Nephron (organoid): ENCODE measurements around the gene MYO1H.

ENCODE experiments used
- H3K27ac Mint-ChIP-seq, 3 experiments: 2 replicates each; pipeline ENCODE4 v1.8.0; 2020; ENCODE audit warnings: mixed read lengths in 3 of 3, mild to moderate bottlenecking in 2 of 3, moderate library complexity in 1 of 3
- H3K27me3 Mint-ChIP-seq: 2 replicates; pipeline ENCODE4 v1.8.0; 2021; ENCODE audit warnings: low read depth, mild to moderate bottlenecking, moderate library complexity, mixed read lengths
- H3K36me3 Mint-ChIP-seq: 2 replicates; pipeline ENCODE4 v1.8.0; 2020; ENCODE audit warnings: low read depth, mixed read lengths
- H3K4me1 Mint-ChIP-seq: 2 replicates; pipeline ENCODE4 v1.8.0; 2020; ENCODE audit warnings: mixed read lengths
- H3K4me3 Mint-ChIP-seq, 3 experiments: 2 replicates each; pipeline ENCODE4 v1.8.0; 2020; ENCODE audit warnings: mild to moderate bottlenecking in 3 of 3, mixed read lengths in 3 of 3, moderate library complexity in 2 of 3
- H3K9me3 Mint-ChIP-seq: 2 replicates; pipeline ENCODE4 v1.8.0; 2020; ENCODE audit warnings: mixed read lengths
- TF ChIP-seq, protein P1 (sequence below), 3 experiments: fragments of 200-600 bp; sonication (generic); IDR thresholded peaks; one replicate each; pipeline ENCODE4 v1.5.0; 2021; ENCODE audit warnings: antibody characterized with exemption in 3 of 3; ENCODE audit not compliant: unreplicated experiment in 3 of 3

The MYO1H gene

DNA sequence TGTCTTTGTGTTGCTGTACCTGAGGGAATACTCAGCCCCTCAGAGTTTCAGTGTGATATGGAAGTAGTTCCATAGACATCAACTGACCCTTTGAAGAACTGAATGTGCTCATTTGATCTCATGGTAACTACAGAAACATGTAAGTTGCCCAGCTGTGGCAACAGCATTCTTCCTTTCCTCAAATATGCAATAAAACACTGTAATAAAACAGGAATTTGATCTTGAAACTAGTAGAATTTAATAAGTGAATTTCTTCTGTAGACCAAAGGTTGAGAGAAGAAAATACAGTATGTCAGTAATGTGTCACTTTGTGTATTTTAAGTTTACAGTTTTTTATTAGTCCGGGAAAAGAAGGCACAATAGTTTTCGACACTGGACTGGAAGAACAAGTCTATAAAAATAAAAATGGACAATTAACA, 97.5 kb downstream of the MYO1H start:
- Mint-ChIP-seq H3K4me1 (no peaks in the 10 kb centered on the region), H3K27me3 (no peaks in the 10 kb centered on the region), H3K27ac (peak overlapping the region in 1 of 3 experiments; percentile 63), H3K36me3 (peaks cover 32% of the 10 kb centered on the region), H3K4me3 (no peak overlapping the region), H3K9me3 (no peaks in the 10 kb centered on the region)
- TF ChIP-seq, protein P1, sequence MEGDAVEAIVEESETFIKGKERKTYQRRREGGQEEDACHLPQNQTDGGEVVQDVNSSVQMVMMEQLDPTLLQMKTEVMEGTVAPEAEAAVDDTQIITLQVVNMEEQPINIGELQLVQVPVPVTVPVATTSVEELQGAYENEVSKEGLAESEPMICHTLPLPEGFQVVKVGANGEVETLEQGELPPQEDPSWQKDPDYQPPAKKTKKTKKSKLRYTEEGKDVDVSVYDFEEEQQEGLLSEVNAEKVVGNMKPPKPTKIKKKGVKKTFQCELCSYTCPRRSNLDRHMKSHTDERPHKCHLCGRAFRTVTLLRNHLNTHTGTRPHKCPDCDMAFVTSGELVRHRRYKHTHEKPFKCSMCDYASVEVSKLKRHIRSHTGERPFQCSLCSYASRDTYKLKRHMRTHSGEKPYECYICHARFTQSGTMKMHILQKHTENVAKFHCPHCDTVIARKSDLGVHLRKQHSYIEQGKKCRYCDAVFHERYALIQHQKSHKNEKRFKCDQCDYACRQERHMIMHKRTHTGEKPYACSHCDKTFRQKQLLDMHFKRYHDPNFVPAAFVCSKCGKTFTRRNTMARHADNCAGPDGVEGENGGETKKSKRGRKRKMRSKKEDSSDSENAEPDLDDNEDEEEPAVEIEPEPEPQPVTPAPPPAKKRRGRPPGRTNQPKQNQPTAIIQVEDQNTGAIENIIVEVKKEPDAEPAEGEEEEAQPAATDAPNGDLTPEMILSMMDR (IDR thresholded peaks at IDR 0.05; ENCODE audit: unreplicated experiment in 3 of 3), result no peak

DNA sequence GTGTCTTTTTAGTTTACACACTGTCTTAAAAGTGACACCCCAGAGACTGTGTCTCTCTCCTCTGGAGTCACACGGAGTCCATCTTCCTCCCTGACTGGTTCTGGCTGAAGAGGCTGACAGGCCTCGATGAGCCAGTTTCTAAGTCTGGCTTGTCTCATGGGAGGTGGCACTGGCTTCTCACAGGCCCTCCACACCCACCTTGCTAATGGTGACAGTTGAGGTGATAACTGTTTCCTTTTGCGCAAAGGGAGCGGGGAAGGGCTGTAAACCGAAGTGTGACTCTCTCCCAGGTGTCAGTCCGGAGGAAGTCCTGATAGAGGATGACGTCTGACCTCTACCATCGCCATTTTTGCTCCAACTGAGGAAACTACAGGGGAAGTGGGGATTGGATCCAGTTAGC, 99.2 kb downstream of the MYO1H start:
- Mint-ChIP-seq H3K36me3 (peaks cover 41% of the 10 kb centered on the region), H3K27me3 (no peaks in the 10 kb centered on the region), H3K4me1 (peaks cover under 1% of the 10 kb centered on the region), H3K4me3 (no peak overlapping the region), H3K27ac (no peak overlapping the region), H3K9me3 (no peaks in the 10 kb centered on the region)
- TF ChIP-seq, protein P1 (IDR thresholded peaks at IDR 0.05; ENCODE audit: unreplicated experiment in 3 of 3), result no peak

DNA sequence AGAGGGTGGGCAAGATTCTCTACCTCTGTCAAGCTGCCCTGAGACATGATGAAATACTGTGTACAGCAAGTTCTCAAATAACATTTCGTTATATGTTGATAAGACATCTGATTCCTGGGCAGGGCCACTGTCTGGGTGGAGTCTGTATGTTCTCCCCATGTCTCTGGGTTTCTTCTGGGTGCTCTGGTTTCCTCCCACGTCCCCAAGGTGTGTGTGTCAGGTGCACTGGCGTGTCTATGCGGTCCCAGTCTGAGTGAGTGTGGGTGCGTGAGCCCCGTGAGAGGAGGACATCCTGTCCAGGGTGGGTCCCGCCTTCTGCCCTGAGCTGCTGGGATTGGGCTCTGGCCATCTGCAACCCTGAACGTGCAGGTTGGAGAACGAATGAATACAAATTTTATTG, 99.8 kb downstream of the MYO1H start:
- H3K4me3 Mint-ChIP-seq, result no peak overlapping the region

DNA sequence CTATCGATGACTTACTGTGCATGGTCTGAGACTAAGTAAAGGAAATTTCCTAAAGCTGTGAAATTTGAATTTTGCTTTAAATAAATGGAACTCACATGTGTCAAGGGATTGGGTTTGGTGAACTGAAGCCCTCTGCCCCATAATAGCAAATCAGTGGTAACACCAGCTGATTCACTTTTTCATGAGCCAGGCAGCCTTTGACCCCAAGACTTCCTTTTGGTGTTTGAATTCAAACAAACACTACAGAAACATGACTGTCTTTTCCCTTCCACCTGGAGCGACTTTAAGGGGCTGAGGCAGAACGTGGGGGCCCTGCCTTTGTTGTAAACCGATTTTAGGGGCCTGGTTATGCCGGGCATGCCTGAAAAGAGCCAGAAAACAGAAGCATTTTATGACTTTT, 100.6 kb downstream of the MYO1H start:
- H3K4me1 Mint-ChIP-seq, result peaks cover 7% of the 10 kb centered on the region
- H3K4me3 Mint-ChIP-seq, result no peak overlapping the region
- H3K36me3 Mint-ChIP-seq, result peaks cover 48% of the 10 kb centered on the region
- no peak overlapping the region for H3K27ac Mint-ChIP-seq
- TF ChIP-seq, protein P1 (IDR thresholded peaks at IDR 0.05; ENCODE audit: unreplicated experiment in 3 of 3), result no peak
- no peaks in the 10 kb centered on the region for H3K27me3 Mint-ChIP-seq
- H3K9me3 Mint-ChIP-seq, result no peaks in the 10 kb centered on the region

More for the DNA sequence above, 99.8 kb downstream of the MYO1H start:
- peaks cover 47% of the 10 kb centered on the region for H3K36me3 Mint-ChIP-seq
- no peak overlapping the region for H3K27ac Mint-ChIP-seq
- H3K27me3 Mint-ChIP-seq, result no peaks in the 10 kb centered on the region
- no peaks in the 10 kb centered on the region for H3K9me3 Mint-ChIP-seq
- TF ChIP-seq, protein P1 (IDR thresholded peaks at IDR 0.05; ENCODE audit: unreplicated experiment in 3 of 3), result no peak
- peaks cover 7% of the 10 kb centered on the region for H3K4me1 Mint-ChIP-seq

DNA sequence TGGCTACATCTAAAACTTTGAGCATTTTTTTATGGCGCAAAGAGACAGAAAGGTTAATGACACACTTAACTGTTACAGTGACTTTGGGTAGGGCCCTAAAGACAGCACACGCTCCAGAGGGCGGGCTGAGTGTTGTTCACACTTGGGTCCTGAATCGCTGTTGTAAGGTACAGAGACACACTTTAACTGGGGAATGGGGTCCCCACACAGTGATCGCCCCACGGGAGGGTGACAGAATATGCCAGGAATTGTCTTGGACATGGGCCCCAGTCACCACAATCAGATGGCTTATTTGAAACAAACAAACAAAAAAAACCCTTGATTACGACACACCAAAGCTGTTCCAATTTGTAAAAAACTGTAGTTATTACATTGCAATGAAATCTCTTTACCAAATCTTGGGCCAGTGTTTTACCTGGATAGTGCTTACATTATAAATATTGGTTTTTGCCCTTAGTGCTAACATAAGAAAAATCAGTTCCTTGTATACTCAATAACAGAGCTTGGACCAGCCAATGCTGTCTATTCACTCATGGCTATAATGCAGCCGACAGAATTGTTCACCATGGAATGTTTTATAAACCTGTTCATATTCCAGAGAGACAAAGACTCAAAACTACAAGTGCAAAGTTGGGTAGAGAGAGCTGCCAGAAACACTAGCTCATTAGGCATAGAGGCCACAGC, 101.1 kb downstream of the MYO1H start:
- Mint-ChIP-seq H3K9me3 (no peaks in the 10 kb centered on the region), H3K4me1 (peaks cover 7% of the 10 kb centered on the region), H3K4me3 (no peak overlapping the region), H3K36me3 (peaks cover 54% of the 10 kb centered on the region), H3K27ac (no peak overlapping the region), H3K27me3 (no peaks in the 10 kb centered on the region)
- TF ChIP-seq, protein P1 (IDR thresholded peaks at IDR 0.05; ENCODE audit: unreplicated experiment in 3 of 3), result no peak
